Measurements from ENCODE around the gene ACLY. TPM values are rescaled to one million over a fixed set of nuclear protein-coding genes. Genes with fewer than 3 reads are reported as not detected.
"Not testable (repeated sequence)": the region's sequence is repeated elsewhere in the genome, so short reads cannot be mapped to it uniquely, and the experiment has no call there.

Gene ACLY
- total RNA-seq, 1 experiment from 2014 or later = 260 TPM

DNA sequence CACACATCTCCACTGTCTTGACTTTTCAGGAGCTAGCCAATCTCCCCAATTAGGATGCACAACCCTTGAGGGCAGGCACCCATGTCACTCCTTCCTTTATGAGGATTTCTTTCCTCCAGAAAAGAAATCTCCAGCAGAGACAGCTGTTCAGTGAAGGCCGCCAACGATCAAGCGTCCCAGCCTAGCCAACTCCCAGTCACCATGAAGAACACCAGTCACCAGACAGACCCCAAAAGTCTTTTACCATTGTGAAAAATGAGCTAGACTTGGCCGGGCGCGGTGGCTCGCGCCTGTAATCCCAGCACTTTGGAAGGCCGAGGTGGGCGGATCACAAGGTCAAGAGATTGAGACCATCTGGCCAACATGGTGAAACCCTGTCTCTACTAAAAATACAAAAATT, 88.8 kb downstream of the ACLY start:
- not testable (repeated sequence) for H3K4me3 ChIP-seq (ENCODE audit: insufficient read depth, low read depth, low read length); H3K27me3 ChIP-seq (ENCODE audit: control insufficient read depth, insufficient read depth, low read length); DNase-seq
- H3K36me3 ChIP-seq (replicated peaks; ENCODE audit: control insufficient read depth, insufficient read depth, low read length) = peaks cover 16% of the 10 kb centered on the region

DNA sequence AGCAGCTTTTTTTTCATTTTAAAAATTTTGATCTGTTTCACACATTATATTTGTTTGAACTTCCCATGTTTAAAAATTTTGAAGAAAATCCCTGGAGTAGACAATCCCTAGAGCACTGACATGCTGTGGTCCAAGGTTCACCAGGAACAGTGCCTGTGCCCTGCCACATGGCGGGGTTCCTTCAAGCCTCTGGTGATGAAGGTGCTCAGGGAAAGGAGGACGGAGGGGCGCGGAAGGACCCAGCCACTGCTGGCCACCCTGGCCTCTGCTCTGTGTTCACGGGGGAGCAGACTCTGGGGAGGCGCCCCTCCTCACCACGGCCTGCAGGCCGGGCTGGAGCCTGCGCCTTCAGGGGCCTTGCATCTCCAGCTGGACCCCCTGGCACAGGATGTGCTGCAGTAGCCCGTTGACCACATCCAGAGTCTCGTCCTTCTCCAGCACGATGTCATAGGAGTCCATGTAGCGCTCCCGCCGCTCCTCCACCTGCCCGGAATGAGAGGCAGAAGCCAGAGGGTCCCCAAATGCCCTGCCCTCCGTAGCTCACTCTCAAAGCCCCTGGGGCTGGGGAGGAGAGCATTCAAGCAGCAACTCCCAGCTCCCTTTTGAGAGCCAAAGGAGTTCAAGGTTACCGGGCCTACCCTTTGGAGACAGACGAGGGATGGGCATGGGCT, 93.4 kb downstream of the ACLY start:
- Histone ChIP-seq H3K4me3 (ENCODE audit: insufficient read depth, low read depth, low read length) (no peak overlapping the region), H3K36me3 (replicated peaks; ENCODE audit: control insufficient read depth, insufficient read depth, low read length) (peaks cover 15% of the 10 kb centered on the region), H3K27me3 (ENCODE audit: control insufficient read depth, insufficient read depth, low read length) (no peaks in the 10 kb centered on the region)
- DNase-seq = no peak

DNA sequence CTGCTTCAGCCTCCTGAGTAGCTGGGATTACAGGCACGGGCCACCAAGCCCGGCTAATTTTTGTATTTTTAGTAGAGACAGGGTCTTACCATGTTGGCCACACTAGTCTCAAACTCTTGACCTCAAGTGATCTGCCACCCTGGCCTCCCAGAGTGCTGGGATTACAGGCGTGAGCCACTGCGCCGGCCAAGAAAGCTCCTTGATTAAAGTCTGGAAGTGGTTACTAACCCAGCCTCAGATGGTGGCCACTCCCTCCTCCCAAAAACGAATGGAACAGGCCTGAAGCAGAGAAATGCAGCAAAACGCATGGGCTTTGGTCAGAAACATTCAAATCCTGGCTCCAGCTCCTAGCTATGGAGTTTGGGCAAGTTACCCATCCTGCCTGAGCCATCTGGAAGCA, 94.7 kb downstream of the ACLY start:
- Histone ChIP-seq H3K36me3 (replicated peaks; ENCODE audit: control insufficient read depth, insufficient read depth, low read length) (peaks cover 12% of the 10 kb centered on the region), H3K27me3 (ENCODE audit: control insufficient read depth, insufficient read depth, low read length) (no peaks in the 10 kb centered on the region), H3K4me3 (ENCODE audit: insufficient read depth, low read depth, low read length) (no peak overlapping the region)
- no peak for DNase-seq

DNA sequence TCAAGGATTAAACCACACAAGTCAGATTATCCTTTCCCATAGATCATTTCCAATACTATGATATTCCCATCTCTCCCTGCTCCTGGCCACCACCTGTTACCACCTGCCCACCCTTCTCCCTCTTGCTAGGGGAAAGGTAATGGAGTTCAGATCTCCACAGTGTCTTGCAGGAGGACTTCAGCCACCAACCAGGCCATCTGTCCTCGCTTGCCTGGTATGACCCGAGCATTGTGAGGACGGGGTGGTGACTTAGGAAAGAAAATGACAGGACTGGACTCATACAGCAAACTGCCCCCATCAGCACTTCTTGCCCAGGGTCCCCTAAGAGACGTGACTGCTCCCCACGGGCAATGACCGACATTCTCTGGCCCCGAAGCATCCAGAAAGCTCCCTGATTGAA, 95.2 kb downstream of the ACLY start:
- no peaks in the 10 kb centered on the region for H3K27me3 ChIP-seq (ENCODE audit: control insufficient read depth, insufficient read depth, low read length)
- peaks cover 13% of the 10 kb centered on the region for H3K36me3 ChIP-seq (replicated peaks; ENCODE audit: control insufficient read depth, insufficient read depth, low read length)
- no peak overlapping the region for H3K4me3 ChIP-seq (ENCODE audit: insufficient read depth, low read depth, low read length)
- no peak for DNase-seq

DNA sequence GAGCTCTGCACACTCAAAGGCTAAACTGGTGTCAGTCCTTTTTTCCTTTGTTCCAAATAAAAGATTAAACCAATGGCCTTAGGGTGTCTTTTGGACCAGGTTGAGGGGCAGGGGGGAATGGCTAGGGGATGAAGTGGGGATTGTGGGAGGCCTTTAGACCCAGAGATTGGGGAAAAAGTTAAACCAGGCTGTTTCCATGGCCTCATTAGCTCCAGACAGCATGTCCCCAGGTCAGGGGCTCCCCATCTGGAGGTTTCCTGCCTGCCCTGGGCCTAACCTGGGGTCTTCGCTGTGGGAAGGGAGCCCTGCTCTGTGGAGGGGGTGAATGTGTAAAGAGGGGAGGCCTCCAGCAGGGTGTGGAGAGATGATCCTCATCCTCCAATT, 95.6 kb downstream of the ACLY start:
- H3K4me3 ChIP-seq (ENCODE audit: insufficient read depth, low read depth, low read length) = no peak overlapping the region
- H3K36me3 ChIP-seq (replicated peaks; ENCODE audit: control insufficient read depth, insufficient read depth, low read length) = peaks cover 14% of the 10 kb centered on the region
- no peaks in the 10 kb centered on the region for H3K27me3 ChIP-seq (ENCODE audit: control insufficient read depth, insufficient read depth, low read length)
- no peak for DNase-seq

DNA sequence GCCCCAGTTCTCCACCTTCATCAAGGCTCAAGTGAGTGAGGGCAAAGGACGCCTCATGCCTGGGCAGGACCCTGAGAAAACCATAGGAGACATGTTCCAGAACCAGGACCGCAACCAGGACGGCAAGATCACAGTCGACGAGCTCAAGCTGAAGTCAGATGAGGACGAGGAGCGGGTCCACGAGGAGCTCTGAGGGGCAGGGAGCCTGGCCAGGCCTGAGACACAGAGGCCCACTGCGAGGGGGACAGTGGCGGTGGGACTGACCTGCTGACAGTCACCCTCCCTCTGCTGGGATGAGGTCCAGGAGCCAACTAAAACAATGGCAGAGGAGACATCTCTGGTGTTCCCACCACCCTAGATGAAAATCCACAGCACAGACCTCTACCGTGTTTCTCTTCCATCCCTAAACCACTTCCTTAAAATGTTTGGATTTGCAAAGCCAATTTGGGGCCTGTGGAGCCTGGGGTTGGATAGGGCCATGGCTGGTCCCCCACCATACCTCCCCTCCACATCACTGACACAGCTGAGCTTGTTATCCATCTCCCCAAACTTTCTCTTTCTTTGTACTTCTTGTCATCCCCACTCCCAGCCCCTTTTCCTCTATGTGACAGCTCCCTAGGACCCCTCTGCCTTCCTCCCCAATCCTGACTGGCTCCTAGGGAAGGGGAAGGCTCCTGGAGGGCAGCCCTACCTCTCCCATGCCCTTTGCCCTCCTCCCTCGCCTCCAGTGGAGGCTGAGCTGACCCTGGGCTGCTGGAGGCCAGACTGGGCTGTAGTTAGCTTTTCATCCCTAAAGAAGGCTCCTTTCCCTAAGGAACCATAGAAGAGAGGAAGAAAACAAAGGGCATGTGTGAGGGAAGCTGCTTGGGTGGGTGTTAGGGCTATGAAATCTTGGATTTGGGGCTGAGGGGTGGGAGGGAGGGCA, 96.3 kb downstream of the ACLY start:
- Histone ChIP-seq H3K4me3 (ENCODE audit: insufficient read depth, low read depth, low read length) (no peak overlapping the region), H3K36me3 (replicated peaks; ENCODE audit: control insufficient read depth, insufficient read depth, low read length) (peaks cover 14% of the 10 kb centered on the region), H3K27me3 (ENCODE audit: control insufficient read depth, insufficient read depth, low read length) (no peaks in the 10 kb centered on the region)
- DNase-seq = no peak

DNA sequence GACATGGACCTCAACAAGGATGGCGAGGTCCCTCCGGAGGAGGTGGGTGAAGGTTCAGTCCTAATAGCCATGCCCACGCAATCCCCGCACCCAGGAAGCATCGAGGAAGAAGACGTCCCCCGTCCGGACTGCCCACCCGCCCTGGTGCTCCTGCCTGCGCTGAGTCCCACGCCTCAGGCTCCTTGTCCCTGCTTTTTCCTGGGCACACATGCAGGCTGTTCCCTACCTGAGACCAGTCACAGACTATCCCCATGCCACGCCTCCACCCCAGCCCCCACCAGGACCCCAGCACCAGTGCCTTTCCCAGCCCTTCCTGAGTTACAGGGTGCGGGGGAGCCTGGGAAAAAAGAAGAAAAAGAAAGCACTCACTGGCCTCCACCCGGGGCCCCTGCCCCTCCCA, 97.0 kb downstream of the ACLY start:
- peak; percentile 49 for DNase-seq
- Histone ChIP-seq H3K4me3 (ENCODE audit: insufficient read depth, low read depth, low read length) (no peak overlapping the region), H3K27me3 (ENCODE audit: control insufficient read depth, insufficient read depth, low read length) (no peaks in the 10 kb centered on the region), H3K36me3 (replicated peaks; ENCODE audit: control insufficient read depth, insufficient read depth, low read length) (peaks cover 12% of the 10 kb centered on the region)

DNA sequence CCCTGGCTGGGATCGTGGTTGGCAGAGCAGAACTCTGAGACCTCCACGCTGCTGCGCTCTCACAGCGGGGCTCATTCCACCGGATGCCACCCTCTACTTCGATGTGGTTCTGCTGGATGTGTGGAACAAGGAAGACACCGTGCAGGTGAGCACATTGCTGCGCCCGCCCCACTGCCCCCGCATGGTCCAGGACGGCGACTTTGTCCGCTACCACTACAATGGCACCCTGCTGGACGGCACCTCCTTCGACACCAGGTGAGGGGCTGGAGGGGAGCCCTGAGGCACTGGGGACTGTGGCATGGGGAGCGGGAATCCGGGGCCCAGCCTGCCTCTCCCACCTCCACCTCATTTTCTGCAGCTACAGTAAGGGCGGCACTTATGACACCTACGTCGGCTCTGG, 100.7 kb downstream of the ACLY start:
- peaks cover 9% of the 10 kb centered on the region for H3K36me3 ChIP-seq (replicated peaks; ENCODE audit: control insufficient read depth, insufficient read depth, low read length)
- DNase-seq = no peak
- H3K27me3 ChIP-seq (ENCODE audit: control insufficient read depth, insufficient read depth, low read length) = no peaks in the 10 kb centered on the region
- no peak overlapping the region for H3K4me3 ChIP-seq (ENCODE audit: insufficient read depth, low read depth, low read length)

Other genes with a start within 250 kb of the ACLY start
- 62.6 and 74.3 TPM in 2 replicates for gene EIF1, start 230.1 kb downstream of the ACLY start, total RNA-seq (2014; rRNA removed; shearing (Covaris generic))
- gene GAST, start 206.6 kb downstream of the ACLY start, total RNA-seq (2014; rRNA removed; shearing (Covaris generic)) = not detected in 2 replicates
- gene HAP1, start 184.3 kb downstream of the ACLY start, total RNA-seq (2014; rRNA removed; shearing (Covaris generic)) = 0.28 and 0.48 TPM in 2 replicates
- 58.4 and 68.5 TPM in 2 replicates for gene JUP, start 132.2 kb downstream of the ACLY start, total RNA-seq (2014; rRNA removed; shearing (Covaris generic))
- gene P3H4, start 107.0 kb downstream of the ACLY start, total RNA-seq (2014; rRNA removed; shearing (Covaris generic)) = 34.7 and 44.6 TPM in 2 replicates
- 206 and 213 TPM in 2 replicates for gene FKBP10, start 105.9 kb downstream of the ACLY start, total RNA-seq (2014; rRNA removed; shearing (Covaris generic))
- 62.2 and 77.1 TPM in 2 replicates for gene NT5C3B, start 82.7 kb downstream of the ACLY start, total RNA-seq (2014; rRNA removed; shearing (Covaris generic))
- 0.10 and 1.1 TPM in 2 replicates for gene KLHL10, start 81.1 kb downstream of the ACLY start, total RNA-seq (2014; rRNA removed; shearing (Covaris generic))
- gene KLHL11, start 53.5 kb downstream of the ACLY start, total RNA-seq (2014; rRNA removed; shearing (Covaris generic)) = 14.7 and 18.1 TPM in 2 replicates
- 0.28 and 0.85 TPM in 2 replicates for gene ODAD4, start 11.7 kb upstream of the ACLY start, total RNA-seq (2014; rRNA removed; shearing (Covaris generic))
- gene CNP, start 47.8 kb upstream of the ACLY start, total RNA-seq (2014; rRNA removed; shearing (Covaris generic)) = 32.8 and 46.1 TPM in 2 replicates
- gene DNAJC7, start 98.5 kb upstream of the ACLY start, total RNA-seq (2014; rRNA removed; shearing (Covaris generic)) = 83.4 and 97.3 TPM in 2 replicates
- 31.4 and 35.0 TPM in 2 replicates for gene NKIRAS2, start 101.1 kb upstream of the ACLY start, total RNA-seq (2014; rRNA removed; shearing (Covaris generic))
- gene C17orf113, start 131.7 kb upstream of the ACLY start, total RNA-seq (2014; rRNA removed; shearing (Covaris generic)) = 1.0 and 1.1 TPM in 2 replicates
- gene ZNF385C, start 179.5 kb upstream of the ACLY start, total RNA-seq (2014; rRNA removed; shearing (Covaris generic)) = 2.7 and 3.8 TPM in 2 replicates
- 1.2 and 5.6 TPM in 2 replicates for gene DHX58, start 193.8 kb upstream of the ACLY start, total RNA-seq (2014; rRNA removed; shearing (Covaris generic))
- 24.8 and 26.0 TPM in 2 replicates for gene KAT2A, start 202.4 kb upstream of the ACLY start, total RNA-seq (2014; rRNA removed; shearing (Covaris generic))
- gene HSPB9, start 203.9 kb upstream of the ACLY start, total RNA-seq (2014; rRNA removed; shearing (Covaris generic)) = 0.10 and 0.22 TPM in 2 replicates
- gene RAB5C, start 236.0 kb upstream of the ACLY start, total RNA-seq (2014; rRNA removed; shearing (Covaris generic)) = 82.9 and 91.4 TPM in 2 replicates

Data from H7 (cell line).